Mesenchymal stem cell (in vitro differentiated cells and primary cell): ENCODE data around the gene NUP88.

Experiments
- DNase-seq: peaks from one replicate; pipeline ENCODE4 v3.0.0-alpha.2; 2013
- H2AFZ ChIP-seq: one replicate; pipeline ENCODE4 v1.6.1; 2013; ENCODE audit warnings: low read depth, mild to moderate bottlenecking, control low read depth, inconsistent platforms, low read length, moderate library complexity
- H2AK5ac ChIP-seq: 2 replicates; pipeline ENCODE4 v1.6.1; 2013; ENCODE audit warnings: low read length, moderate library complexity, mild to moderate bottlenecking, inconsistent platforms; ENCODE audit not compliant: severe bottlenecking
- H2BK120ac ChIP-seq: one replicate; pipeline ENCODE4 v1.6.1; 2013; ENCODE audit warnings: low read depth, mild to moderate bottlenecking, inconsistent platforms, low read length, moderate library complexity
- H2BK12ac ChIP-seq, 2 experiments: one replicate each; pipeline ENCODE4 v1.6.1; 2013; ENCODE audit warnings: inconsistent platforms in 2 of 2, low read length in 2 of 2, mild to moderate bottlenecking in 2 of 2, moderate library complexity in 2 of 2, control low read depth in 1 of 2
- H2BK15ac ChIP-seq: one replicate; pipeline ENCODE4 v1.6.1; 2013; ENCODE audit warnings: mild to moderate bottlenecking, low read depth, inconsistent platforms; ENCODE audit not compliant: poor library complexity, severe bottlenecking
- H2BK5ac ChIP-seq: 2 replicates; pipeline ENCODE4 v1.6.1; 2013; ENCODE audit warnings: low read depth, mild to moderate bottlenecking, low read length, control low read depth, inconsistent platforms; ENCODE audit not compliant: poor library complexity, severe bottlenecking
- H3K14ac ChIP-seq, 2 experiments: one replicate each; pipeline ENCODE4 v1.6.1; 2013; ENCODE audit warnings: inconsistent platforms in 2 of 2, low read length in 2 of 2, control low read depth in 1 of 2, mild to moderate bottlenecking in 1 of 2, moderate library complexity in 1 of 2
- H3K18ac ChIP-seq, 2 experiments: one replicate each; pipeline ENCODE4 v1.6.1; 2013; ENCODE audit warnings: inconsistent platforms in 2 of 2, low read length in 2 of 2, control low read depth in 1 of 2, low read depth in 1 of 2, mild to moderate bottlenecking in 1 of 2
- H3K23ac ChIP-seq, 2 experiments: one replicate each; pipeline ENCODE4 v1.6.1; 2013; ENCODE audit warnings: inconsistent platforms in 2 of 2, low read length in 2 of 2, mild to moderate bottlenecking in 2 of 2, moderate library complexity in 2 of 2, control low read depth in 1 of 2
- H3K27ac ChIP-seq: 2 replicates; pipeline ENCODE4 v1.5.1; 2013; ENCODE audit warnings: mild to moderate bottlenecking, moderate library complexity, low read length, control low read depth, inconsistent platforms; ENCODE audit not compliant: poor library complexity, severe bottlenecking
- H3K27me3 ChIP-seq, 2 experiments: 2 replicates each; pipeline versions ENCODE4 v1.6.1 to v1.7.0; 2013; ENCODE audit warnings: low read length in 2 of 2, mild to moderate bottlenecking in 2 of 2, moderate library complexity in 2 of 2, control low read depth in 1 of 2, inconsistent platforms in 1 of 2; ENCODE audit not compliant: control insufficient read depth in 1 of 2, insufficient read depth in 1 of 2
- H3K36me3 ChIP-seq, 2 experiments: 2 replicates each; pipeline versions ENCODE4 v1.6.1 to v1.7.0; 2013; ENCODE audit warnings: low read length in 2 of 2, control low read depth in 1 of 2, inconsistent platforms in 1 of 2, low read depth in 1 of 2, mild to moderate bottlenecking in 1 of 2; ENCODE audit not compliant: insufficient read depth in 2 of 2, control insufficient read depth in 1 of 2
- H3K4ac ChIP-seq, 2 experiments: one replicate each; pipeline ENCODE4 v1.6.1; 2013; ENCODE audit warnings: inconsistent platforms in 2 of 2, low read length in 2 of 2, mild to moderate bottlenecking in 2 of 2, moderate library complexity in 2 of 2, control low read depth in 1 of 2, low read depth in 1 of 2
- H3K4me1 ChIP-seq: 2 replicates; pipeline ENCODE4 v1.6.1; 2013; ENCODE audit warnings: low read depth, low read length, control low read depth; ENCODE audit not compliant: control insufficient read depth, insufficient read depth
- H3K4me2 ChIP-seq: 2 replicates; pipeline ENCODE4 v1.6.1; 2013; ENCODE audit warnings: low read length, mild to moderate bottlenecking, inconsistent platforms; ENCODE audit not compliant: poor library complexity, severe bottlenecking
- H3K4me3 ChIP-seq, 2 experiments: 2 replicates each; pipeline versions ENCODE4 v1.5.1 to v1.7.0; 2013; ENCODE audit warnings: low read length in 2 of 2, mild to moderate bottlenecking in 2 of 2, control low read depth in 1 of 2, low read depth in 1 of 2; ENCODE audit not compliant: insufficient read depth in 1 of 2
- H3K79me1 ChIP-seq: replicated peaks from 2 replicates; pipeline ENCODE4 v1.6.1; 2013; ENCODE audit warnings: mild to moderate bottlenecking, control low read depth, low read length, inconsistent platforms; ENCODE audit not compliant: poor library complexity, severe bottlenecking
- H3K9ac ChIP-seq: 2 replicates; pipeline ENCODE4 v1.7.0; 2013; ENCODE audit warnings: mild to moderate bottlenecking, low read length, moderate library complexity
- H3K9me3 ChIP-seq: 2 replicates; pipeline ENCODE4 v1.7.0; 2013; ENCODE audit warnings: mild to moderate bottlenecking, low read length; ENCODE audit not compliant: control insufficient read depth
- H4K8ac ChIP-seq: one replicate; pipeline ENCODE4 v1.6.1; 2013; ENCODE audit warnings: inconsistent platforms, mild to moderate bottlenecking, low read length, moderate library complexity
- H4K91ac ChIP-seq: one replicate; pipeline ENCODE4 v1.6.1; 2013; ENCODE audit warnings: mild to moderate bottlenecking, low read length, inconsistent platforms
- WGBS: methylation state at CpG from one replicate; pipeline ENCODE4 v1.1.7; 2013; ENCODE audit warnings: mixed read lengths; 5-methylcytosine and 5-hydroxymethylcytosine counted together

NUP88 gene

DNA sequence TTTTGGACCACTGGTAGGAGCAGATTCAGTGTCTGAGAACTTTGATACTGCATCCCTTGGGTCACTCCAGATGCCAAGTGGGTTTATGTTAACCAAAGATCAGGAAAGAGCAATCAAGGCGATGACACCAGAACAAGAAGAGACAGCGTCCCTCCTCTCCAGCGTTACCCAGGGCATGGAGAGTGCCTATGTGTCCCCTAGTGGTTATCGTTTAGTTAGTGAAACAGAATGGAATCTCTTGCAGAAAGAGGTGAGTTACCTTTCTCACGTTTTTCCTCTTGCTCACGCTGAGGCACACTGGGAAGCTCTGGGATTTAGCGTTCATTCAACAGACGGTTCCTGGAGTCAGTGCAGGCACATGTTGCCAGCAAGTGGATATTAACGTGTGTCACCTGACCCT, 58.0 kb downstream of the NUP88 start:
- Histone ChIP-seq H3K27me3 (no peaks in the 10 kb centered on the region), H3K79me1 (peaks cover 14% of the 10 kb centered on the region), H3K4me1 (no peaks in the 10 kb centered on the region), H3K23ac (no peak overlapping the region), H3K27ac (no peak overlapping the region), H3K4me3 (no peak overlapping the region), H4K91ac (no peak overlapping the region), H2BK5ac (no peak overlapping the region), H2BK15ac (no peak overlapping the region), H3K4ac (no peak overlapping the region), H3K9me3 (no peaks in the 10 kb centered on the region), H2BK120ac (no peak overlapping the region), H3K9ac (no peak overlapping the region), H2AK5ac (no peak overlapping the region), H3K18ac (no peak overlapping the region), H3K36me3 (peaks cover 25 to 74% of the 10 kb centered on the region in 2 experiments), H4K8ac (no peak overlapping the region), H2BK12ac (no peak overlapping the region), H3K4me2 (no peak overlapping the region), H3K14ac (no peak overlapping the region), H2AFZ (no peak overlapping the region)
- no peak for DNase-seq
- 92% methylated on average over 9 of the region's 9 CpGs for WGBS

DNA sequence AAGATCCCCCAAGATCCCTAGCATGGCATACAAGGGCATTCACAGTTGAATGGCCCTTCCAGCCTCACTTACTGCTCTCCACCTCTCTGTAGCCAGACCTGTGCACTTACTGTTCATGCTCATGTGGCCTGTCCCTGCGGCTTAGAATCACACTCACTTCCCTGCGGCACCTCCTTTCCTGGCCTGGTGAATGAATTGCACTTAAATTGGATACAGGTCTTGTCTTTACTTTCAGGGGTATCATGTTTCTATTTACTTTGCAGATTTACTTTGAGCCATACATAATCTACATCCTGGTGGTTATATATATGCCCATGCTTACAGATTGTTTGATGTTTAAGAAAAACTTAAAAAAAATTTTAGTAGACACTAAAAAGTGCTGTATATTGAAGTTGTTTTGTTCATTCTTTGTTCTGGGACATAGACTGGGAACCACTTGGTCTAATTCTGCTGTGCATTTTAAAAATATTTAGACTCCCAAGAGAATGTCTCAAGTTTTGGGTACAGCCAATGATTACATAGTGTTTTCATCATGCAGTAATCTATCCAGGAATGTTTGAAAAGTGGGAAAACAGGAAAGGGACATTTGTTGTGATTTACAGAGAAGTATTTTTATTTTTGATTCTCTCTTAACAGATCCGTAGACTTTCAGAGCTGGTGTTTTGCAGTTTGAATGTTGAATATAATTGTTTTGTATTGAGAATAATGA, 63.9 kb downstream of the NUP88 start:
- Histone ChIP-seq H3K4me3 (no peak overlapping the region), H3K36me3 (peaks cover 24 to 85% of the 10 kb centered on the region in 2 experiments), H3K9ac (peak overlapping the region; percentile 52), H3K14ac (no peak overlapping the region), H2AK5ac (no peak overlapping the region), H2BK120ac (no peak overlapping the region), H3K23ac (no peak overlapping the region), H2BK12ac (no peak overlapping the region), H3K79me1 (peaks cover 14% of the 10 kb centered on the region), H4K8ac (no peak overlapping the region), H2BK5ac (no peak overlapping the region), H3K18ac (peak overlapping the region in 1 of 2 experiments; percentile 4), H4K91ac (no peak overlapping the region), H2BK15ac (no peak overlapping the region), H3K9me3 (no peaks in the 10 kb centered on the region), H2AFZ (no peak overlapping the region), H3K4me1 (no peaks in the 10 kb centered on the region), H3K27me3 (no peaks in the 10 kb centered on the region), H3K4ac (no peak overlapping the region), H3K27ac (no peak overlapping the region), H3K4me2 (no peak overlapping the region)
- DNase-seq, result no peak
- WGBS, result 87% methylated on average over 1 of the region's 3 CpGs

- H3K18ac ChIP-seq, result no peak overlapping the region
- no peaks in the 10 kb centered on the region for H3K4me1 ChIP-seq
- H3K79me1 ChIP-seq, result peaks cover 12% of the 10 kb centered on the region
- no peak overlapping the region for H3K23ac ChIP-seq
- no peak overlapping the region for H4K91ac ChIP-seq
- peak overlapping the region in 1 of 2 experiments; percentile 34 for H2BK12ac ChIP-seq
- 96% methylated on average over 1 of the region's 2 CpGs for WGBS
- no peak overlapping the region for H3K9ac ChIP-seq
- H2BK120ac ChIP-seq, result no peak overlapping the region
- no peak overlapping the region for H3K14ac ChIP-seq
- H3K27ac ChIP-seq, result no peak overlapping the region
- no peak overlapping the region for H3K4me3 ChIP-seq
- H4K8ac ChIP-seq, result no peak overlapping the region
- no peak overlapping the region for H2BK15ac ChIP-seq
- H3K4ac ChIP-seq, result no peak overlapping the region
- H2AK5ac ChIP-seq, result no peak overlapping the region
- H2BK5ac ChIP-seq, result no peak overlapping the region
- H3K4me2 ChIP-seq, result no peak overlapping the region
- H3K36me3 ChIP-seq, result peaks cover 23 to 85% of the 10 kb centered on the region in 2 experiments
- no peaks in the 10 kb centered on the region for H3K27me3 ChIP-seq
- H2AFZ ChIP-seq, result no peak overlapping the region
- no peak for DNase-seq
- no peaks in the 10 kb centered on the region for H3K9me3 ChIP-seq
These were observed 64.5 kb downstream of the NUP88 start for GRCh38 chr17:5354886-5355415.

GRCh38 chr17:5354310-5354709, 65.2 kb downstream of the NUP88 start:
- no peak overlapping the region for H2BK5ac ChIP-seq
- H3K27me3 ChIP-seq, result no peaks in the 10 kb centered on the region
- no peaks in the 10 kb centered on the region for H3K4me1 ChIP-seq
- H3K9me3 ChIP-seq, result no peaks in the 10 kb centered on the region
- no peak overlapping the region for H2AK5ac ChIP-seq
- no peak for DNase-seq
- H2BK120ac ChIP-seq, result no peak overlapping the region
- no peak overlapping the region for H3K4me2 ChIP-seq
- H2AFZ ChIP-seq, result no peak overlapping the region
- no peak overlapping the region for H4K8ac ChIP-seq
- no peak overlapping the region for H3K27ac ChIP-seq
- H3K14ac ChIP-seq, result no peak overlapping the region
- no peak overlapping the region for H2BK12ac ChIP-seq
- no peak overlapping the region for H3K9ac ChIP-seq
- H2BK15ac ChIP-seq, result no peak overlapping the region
- peaks cover 12% of the 10 kb centered on the region for H3K79me1 ChIP-seq
- H3K36me3 ChIP-seq, result peaks cover 25 to 85% of the 10 kb centered on the region in 2 experiments
- H3K4ac ChIP-seq, result no peak overlapping the region
- no peak overlapping the region for H3K18ac ChIP-seq
- no peak overlapping the region for H3K4me3 ChIP-seq
- 100% methylated on average over 1 of the region's 2 CpGs for WGBS
- H4K91ac ChIP-seq, result no peak overlapping the region
- no peak overlapping the region for H3K23ac ChIP-seq
